Tibial nerve (tissue), 4 donors: Measurements from ENCODE around the gene CAPN7. TPM values are rescaled to one million over a fixed set of nuclear protein-coding genes. Genes with fewer than 3 reads are reported as not detected.

Experiments used
- DNase-seq, 2 donors: peaks; one replicate each; pipeline ENCODE4 v3.0.0-alpha.2; 2019; ENCODE audit warnings: low spot score in 2 of 2
- H3K27ac ChIP-seq, 4 donors: fragments of 200-600 bp; sonication (generic) in 3 of 4; one replicate each; pipeline ENCODE4 v1.5.1; 2017 to 2019; ENCODE audit warnings: mild to moderate bottlenecking in 1 of 4
- H3K27me3 ChIP-seq, 2 donors: fragments of 200-600 bp; sonication (generic) in 1 of 2; one replicate each; pipeline versions ENCODE4 v1.5.1 to v1.6.0; 2017 to 2019
- H3K36me3 ChIP-seq, 3 donors: fragments of 200-600 bp; sonication (generic); one replicate each; pipeline ENCODE4 v1.5.1; 2018 to 2019
- H3K4me1 ChIP-seq, 4 donors: fragments of 200-600 bp; sonication (generic) in 3 of 4; one replicate each; pipeline ENCODE4 v1.5.1; 2017 to 2019
- H3K4me3 ChIP-seq, 4 donors: fragments of 200-600 bp; sonication (generic) in 3 of 4; one replicate each; pipeline ENCODE4 v1.5.1; 2017 to 2019; ENCODE audit warnings: mild to moderate bottlenecking in 1 of 4, moderate library complexity in 1 of 4
- H3K9me3 ChIP-seq, 4 donors: fragments of 200-600 bp; sonication (generic) in 3 of 4; one replicate each; pipeline ENCODE4 v1.5.1; 2017 to 2019
- EP300 ChIP-seq, 2 donors: sonication (generic); formaldehyde crosslinking; IDR thresholded peaks; one replicate each; pipeline ENCODE4 v1.6.1; 2017; ENCODE audit warnings: antibody characterized with exemption in 2 of 2, mild to moderate bottlenecking in 1 of 2
- POLR2A ChIP-seq, 2 donors: fragments of 450-650 bp; IDR thresholded peaks; one replicate each; pipeline ENCODE4 v1.6.1; 2017; ENCODE audit warnings: antibody characterized with exemption in 2 of 2, mild to moderate bottlenecking in 2 of 2, moderate library complexity in 2 of 2
- WGBS, 2 donors: methylation state at CpG; one replicate each; pipeline ENCODE4 v1.1.5; 2018; 5-methylcytosine and 5-hydroxymethylcytosine counted together
- total RNA-seq, 4 donors: library from RNA; depleted of rRNA; stranded (reverse); fragments of >200 nt; gene quantifications; one replicate each; pipeline ENCODE4 v1.1.0, GENCODE V29; 2016
- TF ChIP-seq, protein P1 (sequence below), 5 experiments: fragments of 200-600 bp in 3 of 5; fragments of 450-650 bp in 2 of 5; sonication (generic) in 3 of 5; IDR thresholded peaks; one replicate each; pipeline ENCODE4 v1.5.1; 2016 to 2019; ENCODE audit warnings: antibody characterized with exemption in 5 of 5, mild to moderate bottlenecking in 3 of 5, moderate library complexity in 2 of 5

CAPN7 gene
- total RNA-seq, 4 donors from 2014 or later, result 57.9 to 82.0 (median 74.2) TPM

DNA sequence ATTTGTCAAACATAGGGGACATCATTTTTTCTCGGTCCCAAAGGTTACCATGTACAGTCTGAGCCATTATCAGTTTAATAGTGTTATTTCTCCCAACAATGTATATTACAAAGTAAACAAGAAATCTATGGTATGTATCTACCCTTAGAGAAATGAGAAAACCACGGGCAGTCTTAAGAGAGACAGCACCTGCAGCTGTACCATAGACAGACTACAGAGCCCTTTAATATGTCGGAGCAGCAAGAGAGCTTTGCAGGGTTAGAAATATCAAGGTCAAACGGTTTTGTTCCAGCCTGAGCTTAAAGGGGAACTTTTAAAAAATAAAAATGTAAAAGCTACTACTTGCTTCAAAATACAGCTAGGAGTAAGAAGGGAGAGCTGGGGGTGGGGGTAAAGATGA is 73.2 kb downstream of the CAPN7 start:
- peak overlapping the region in 3 of 4 donors; percentile 5 to 77 (median 39) for H3K27ac ChIP-seq
- 53% methylated on average over 4 of the region's 4 CpGs for WGBS, 2 donors
- H3K4me1 ChIP-seq, result peaks cover 0 to 76% (median 28%) of the 10 kb centered on the region in 4 donors
- H3K36me3 ChIP-seq, result no peaks in the 10 kb centered on the region
- no peaks in the 10 kb centered on the region for H3K27me3 ChIP-seq
- no peak overlapping the region for H3K4me3 ChIP-seq
- TF ChIP-seq, protein P1, sequence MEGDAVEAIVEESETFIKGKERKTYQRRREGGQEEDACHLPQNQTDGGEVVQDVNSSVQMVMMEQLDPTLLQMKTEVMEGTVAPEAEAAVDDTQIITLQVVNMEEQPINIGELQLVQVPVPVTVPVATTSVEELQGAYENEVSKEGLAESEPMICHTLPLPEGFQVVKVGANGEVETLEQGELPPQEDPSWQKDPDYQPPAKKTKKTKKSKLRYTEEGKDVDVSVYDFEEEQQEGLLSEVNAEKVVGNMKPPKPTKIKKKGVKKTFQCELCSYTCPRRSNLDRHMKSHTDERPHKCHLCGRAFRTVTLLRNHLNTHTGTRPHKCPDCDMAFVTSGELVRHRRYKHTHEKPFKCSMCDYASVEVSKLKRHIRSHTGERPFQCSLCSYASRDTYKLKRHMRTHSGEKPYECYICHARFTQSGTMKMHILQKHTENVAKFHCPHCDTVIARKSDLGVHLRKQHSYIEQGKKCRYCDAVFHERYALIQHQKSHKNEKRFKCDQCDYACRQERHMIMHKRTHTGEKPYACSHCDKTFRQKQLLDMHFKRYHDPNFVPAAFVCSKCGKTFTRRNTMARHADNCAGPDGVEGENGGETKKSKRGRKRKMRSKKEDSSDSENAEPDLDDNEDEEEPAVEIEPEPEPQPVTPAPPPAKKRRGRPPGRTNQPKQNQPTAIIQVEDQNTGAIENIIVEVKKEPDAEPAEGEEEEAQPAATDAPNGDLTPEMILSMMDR (IDR thresholded peaks at IDR 0.05), result no peak
- TF ChIP-seq EP300 (IDR thresholded peaks at IDR 0.05), result no peak
- no peak for TF ChIP-seq POLR2A (IDR thresholded peaks at IDR 0.05)
- H3K9me3 ChIP-seq, result no peaks in the 10 kb centered on the region
- DNase-seq, result no peak

DNA sequence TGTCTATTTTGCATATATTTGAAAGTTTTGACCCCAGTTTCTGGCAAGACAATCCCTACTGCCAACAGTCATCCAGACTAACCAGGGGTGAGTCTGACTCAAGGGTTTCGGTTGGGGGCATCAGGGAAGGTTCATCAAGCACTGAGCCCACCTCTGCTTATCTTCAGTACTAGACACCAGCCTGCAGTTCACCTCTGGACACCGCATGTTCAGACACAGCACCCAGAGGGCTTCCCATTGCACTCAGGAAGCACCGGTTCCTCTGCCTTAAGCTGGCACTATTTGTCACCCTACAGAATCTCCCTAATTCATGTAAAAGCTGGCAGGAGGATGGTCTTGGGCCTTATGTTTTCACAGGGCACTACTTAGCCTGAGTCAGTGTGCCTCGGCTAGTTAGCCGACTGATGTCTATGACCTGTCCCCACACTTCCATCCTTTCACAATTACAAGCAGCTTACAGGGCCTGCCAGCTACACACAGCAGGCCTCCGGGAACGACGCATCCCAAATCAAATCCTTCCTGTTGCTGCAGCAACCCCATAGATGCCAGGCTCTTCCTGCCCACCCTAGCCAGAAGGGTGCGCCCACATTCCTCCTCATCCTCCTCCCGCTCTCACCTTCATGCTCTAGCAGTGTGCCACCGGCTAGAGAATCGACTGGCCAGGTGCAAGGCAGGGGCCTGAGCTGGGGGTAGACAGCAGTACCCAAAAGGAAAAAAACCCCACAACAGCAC is 73.8 kb downstream of the CAPN7 start:
- H3K27ac ChIP-seq, result peak overlapping the region in 3 of 4 donors; percentile 5 to 77 (median 39)
- no peak for DNase-seq
- 60 to 67% methylated on average over 12 of the region's 12 CpGs for WGBS, 2 donors

DNA sequence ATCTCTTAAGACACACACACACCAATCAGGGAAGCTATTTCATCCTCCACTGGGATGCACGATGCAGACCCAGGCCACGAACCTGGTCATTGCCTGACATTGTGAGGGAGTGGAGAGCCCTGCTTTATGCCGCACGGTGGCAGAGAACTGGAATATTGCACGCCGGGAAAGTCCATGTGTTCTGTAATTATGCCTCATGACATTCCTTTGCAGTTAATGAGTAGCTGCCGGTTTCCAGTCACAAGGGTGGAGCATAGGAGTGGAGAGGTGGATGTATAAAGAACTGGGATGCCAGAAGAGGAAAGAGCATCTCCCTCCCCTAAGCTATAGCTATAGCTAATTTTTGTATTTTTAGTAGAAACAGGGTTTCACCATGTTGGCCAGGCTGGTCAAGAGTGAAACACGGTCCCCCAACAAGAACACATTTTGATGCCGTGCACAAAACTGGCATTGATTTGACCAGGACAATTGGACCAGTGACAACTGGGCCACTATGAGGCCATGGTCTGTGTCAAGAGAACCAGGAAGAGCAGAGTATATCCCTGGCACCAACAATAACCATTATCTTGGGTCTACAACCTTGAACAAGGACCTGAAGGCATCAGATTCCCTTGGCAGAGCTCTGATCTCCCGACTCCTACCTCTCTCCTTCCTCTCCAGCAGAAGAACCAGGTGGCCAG is 74.9 kb downstream of the CAPN7 start:
- Histone ChIP-seq H3K27ac (peak overlapping the region in 2 of 4 donors; percentile 77 to 95), H3K4me1 (peaks cover 0 to 82% (median 38%) of the 10 kb centered on the region in 4 donors), H3K27me3 (no peaks in the 10 kb centered on the region), H3K9me3 (no peaks in the 10 kb centered on the region), H3K4me3 (no peak overlapping the region), H3K36me3 (no peaks in the 10 kb centered on the region)
- DNase-seq, result no peak
- TF ChIP-seq EP300 (IDR thresholded peaks at IDR 0.05), result no peak
- TF ChIP-seq POLR2A (IDR thresholded peaks at IDR 0.05), result no peak
- TF ChIP-seq, protein P1 (IDR thresholded peaks at IDR 0.05), result no peak
- 78 to 83% methylated on average over 10 of the region's 10 CpGs for WGBS, 2 donors

More for the DNA sequence above, 73.8 kb downstream of the CAPN7 start:
- no peaks in the 10 kb centered on the region for H3K9me3 ChIP-seq
- TF ChIP-seq POLR2A (IDR thresholded peaks at IDR 0.05) (no peak), EP300 (IDR thresholded peaks at IDR 0.05) (no peak)
- TF ChIP-seq, protein P1 (IDR thresholded peaks at IDR 0.05), result no peak
- no peaks in the 10 kb centered on the region for H3K27me3 ChIP-seq
- peaks cover 0 to 80% (median 34%) of the 10 kb centered on the region in 4 donors for H3K4me1 ChIP-seq
- H3K4me3 ChIP-seq, result no peak overlapping the region
- no peaks in the 10 kb centered on the region for H3K36me3 ChIP-seq

DNA sequence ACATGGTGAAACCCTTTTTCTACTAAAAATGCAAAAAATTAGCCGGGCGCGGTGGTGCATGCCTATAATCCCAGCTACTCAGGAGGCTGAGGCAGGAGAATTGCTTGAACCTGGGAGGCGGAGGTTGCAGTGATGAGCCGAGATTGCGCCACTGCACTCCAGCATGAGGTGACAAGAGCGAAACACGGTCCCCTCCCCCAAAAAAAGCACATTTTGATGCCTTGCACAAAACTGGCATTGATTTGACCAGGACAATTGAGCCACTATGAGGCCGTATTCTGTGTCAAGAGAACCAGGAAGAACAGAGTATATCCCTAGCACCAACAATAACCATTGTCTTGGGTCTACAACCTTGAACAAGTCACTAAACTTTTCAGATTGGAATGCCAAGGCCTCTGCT is 75.8 kb downstream of the CAPN7 start:
- peaks cover 0 to 3% (median 0%) of the 10 kb centered on the region in 3 donors for H3K36me3 ChIP-seq
- H3K27ac ChIP-seq, result peak overlapping the region in 2 of 4 donors; percentile 77 to 95
- DNase-seq, result no peak
- H3K4me3 ChIP-seq, result no peak overlapping the region
- no peaks in the 10 kb centered on the region for H3K9me3 ChIP-seq
- no peaks in the 10 kb centered on the region for H3K27me3 ChIP-seq
- TF ChIP-seq, protein P1 (IDR thresholded peaks at IDR 0.05), result no peak
- TF ChIP-seq EP300 (IDR thresholded peaks at IDR 0.05), result no peak
- TF ChIP-seq POLR2A (IDR thresholded peaks at IDR 0.05), result no peak
- WGBS, 2 donors, result 76 to 83% methylated on average over 9 of the region's 9 CpGs
- H3K4me1 ChIP-seq, result peaks cover 0 to 82% (median 40%) of the 10 kb centered on the region in 4 donors

DNA sequence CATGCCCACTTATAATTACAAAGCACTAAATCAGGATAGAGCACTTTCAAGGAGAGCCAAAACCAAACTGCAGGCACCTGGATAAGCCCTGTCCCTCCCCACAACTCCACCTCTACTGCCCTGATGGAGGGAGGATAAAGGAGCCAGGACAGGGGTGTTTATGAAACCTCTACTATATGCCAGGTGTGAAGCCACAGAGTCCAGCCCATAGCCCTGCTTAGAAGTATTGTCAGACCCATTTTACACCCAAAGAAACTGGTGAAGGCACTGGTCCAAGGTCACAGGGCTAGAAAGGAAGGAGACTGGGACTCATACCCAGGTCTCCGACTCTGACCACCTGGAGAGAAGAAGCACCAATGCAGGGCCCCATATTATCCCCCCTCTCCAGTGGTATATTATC is 77.7 kb downstream of the CAPN7 start:
- no peak for TF ChIP-seq POLR2A (IDR thresholded peaks at IDR 0.05)
- no peak for TF ChIP-seq EP300 (IDR thresholded peaks at IDR 0.05)
- TF ChIP-seq, protein P1 (IDR thresholded peaks at IDR 0.05), result no peak
- H3K27me3 ChIP-seq, result no peaks in the 10 kb centered on the region
- no peaks in the 10 kb centered on the region for H3K9me3 ChIP-seq
- no peak overlapping the region for H3K4me3 ChIP-seq
- peak overlapping the region; percentile 43 to 95 (median 92) for H3K27ac ChIP-seq
- DNase-seq, result no peak
- peaks cover 0 to 89% (median 51%) of the 10 kb centered on the region in 4 donors for H3K4me1 ChIP-seq
- H3K36me3 ChIP-seq, result peaks cover 0 to 3% (median 0%) of the 10 kb centered on the region in 3 donors
- WGBS, 2 donors, result 100% methylated on average over 1 of the region's 1 CpG
